Lung (tissue), 12 donors: ENCODE data around the gene SACM1L. TPM values are rescaled to one million over a fixed set of nuclear protein-coding genes. Genes with fewer than 3 reads are reported as not detected.

Experiments used
- ATAC-seq: fragments of 200-7000 bp; cut with Tn5 transposase; one replicate; pipeline ENCODE4 v1.9.1; 2020; ENCODE audit warnings: moderate number of reproducible peaks; ENCODE audit not compliant: insufficient read depth, low FRiP score
- DNase-seq, 3 donors: peaks; one replicate each; pipeline ENCODE4 v3.0.0-alpha.2; 2013 to 2017
- H3K27ac ChIP-seq, 2 donors: one replicate each; pipeline ENCODE4 v1.5.1; 2013; ENCODE audit warnings: mild to moderate bottlenecking in 2 of 2, moderate library complexity in 2 of 2, control low read depth in 1 of 2, inconsistent platforms in 1 of 2, low read depth in 1 of 2, low read length in 1 of 2
- H3K27me3 ChIP-seq, 3 donors: one replicate each; pipeline ENCODE4 v1.5.1; 2013; ENCODE audit warnings: low read length in 2 of 3; ENCODE audit not compliant: control insufficient read depth in 3 of 3, insufficient read depth in 3 of 3
- H3K36me3 ChIP-seq, 4 donors: one replicate each; pipeline ENCODE4 v1.5.1; 2013; ENCODE audit warnings: low read length in 4 of 4, mild to moderate bottlenecking in 1 of 4, moderate library complexity in 1 of 4; ENCODE audit not compliant: control insufficient read depth in 4 of 4, insufficient read depth in 4 of 4
- H3K4me1 ChIP-seq, 5 donors: one replicate each; pipeline ENCODE4 v1.5.1; 2013; ENCODE audit warnings: low read length in 5 of 5, mild to moderate bottlenecking in 2 of 5, moderate library complexity in 1 of 5; ENCODE audit not compliant: control insufficient read depth in 5 of 5, insufficient read depth in 5 of 5
- H3K4me3 ChIP-seq: one replicate; pipeline ENCODE4 v1.5.1; 2013; ENCODE audit warnings: mild to moderate bottlenecking, control low read depth, moderate library complexity
- H3K9ac ChIP-seq, 2 donors: one replicate each; pipeline ENCODE4 v1.5.1; 2013; ENCODE audit warnings: low read length in 2 of 2, control low read depth in 1 of 2; ENCODE audit not compliant: insufficient read depth in 1 of 2
- H3K9me3 ChIP-seq, 4 donors: one replicate each; pipeline ENCODE4 v1.5.1; 2013; ENCODE audit warnings: low read length in 3 of 4, mild to moderate bottlenecking in 1 of 4, moderate library complexity in 1 of 4; ENCODE audit not compliant: control insufficient read depth in 4 of 4, insufficient read depth in 3 of 4
- WGBS, 2 donors: extraction: QIAGEN DNeasy Blood & Tissue Kit; methylation state at CpG; one replicate each; pipeline ENCODE4 v1.1.7; 2013; 5-methylcytosine and 5-hydroxymethylcytosine counted together
- polyA plus RNA-seq, 2 donors: library from polyadenylated mRNA; stranded (reverse); fragments of 200-250 nt; gene quantifications; one replicate each; pipeline ENCODE4 v1.2.1, GENCODE V29; 2013
- total RNA-seq, 2 donors: library from RNA; depleted of rRNA in 1 of 2; stranded (reverse); fragments of >200 nt in 1 of 2; gene quantifications; one replicate each; pipeline ENCODE4 v1.2.1, GENCODE V29; 2014 to 2021
- TF ChIP-seq, protein P1 (sequence below): IDR thresholded peaks from 2 replicates; pipeline ENCODE4 v1.5.1; 2012; ENCODE audit warnings: mild to moderate bottlenecking; ENCODE audit errors: control extremely low read depth, extremely low read depth
- donor health status: control.
- donor health status: control.
- donor health status: Bipolar disorder and iron deficiency.
- donor health status: healthy.
- donor health status: DM: yes; HTN: yes; CAD: no.

SACM1L gene
- total and polyA plus RNA-seq, 4 donors: 23.3 to 117 (median 43.8) TPM

DNA sequence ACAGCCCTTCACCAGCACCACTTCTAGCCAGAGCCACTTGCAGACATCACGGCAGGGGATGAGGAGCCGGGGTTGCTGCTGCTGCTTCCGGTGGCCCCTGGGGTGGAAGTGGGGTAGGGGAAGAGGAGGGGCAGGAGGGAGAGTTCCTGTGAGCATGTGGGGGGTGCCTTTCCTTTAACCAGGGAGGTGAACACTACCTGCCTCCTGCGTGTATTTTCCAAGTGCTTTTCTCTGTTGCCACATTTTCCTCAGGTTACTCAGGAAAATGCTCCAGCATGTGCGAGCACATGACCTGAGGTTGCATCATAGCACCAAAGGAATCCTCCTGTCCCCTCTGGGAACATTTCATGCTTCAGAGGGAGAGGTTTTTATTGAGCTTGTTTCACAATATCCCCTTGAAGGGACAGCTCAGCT, 12.2 kb upstream of the SACM1L start:
- Histone ChIP-seq H3K9me3 (no peaks in the 10 kb centered on the region), H3K27ac (peak overlapping the region; percentile 79 to 90), H3K4me3 (no peak overlapping the region), H3K27me3 (no peaks in the 10 kb centered on the region), H3K9ac (no peak overlapping the region), H3K36me3 (peaks cover 6 to 63% (median 52%) of the 10 kb centered on the region in 4 donors), H3K4me1 (peaks cover 0 to 12% (median 0%) of the 10 kb centered on the region in 5 donors)
- WGBS, 2 donors: 7 to 19% methylated on average over 5 of the region's 5 CpGs
- peak; percentile 44 for ATAC-seq
- no peak for DNase-seq
- TF ChIP-seq, protein P1, sequence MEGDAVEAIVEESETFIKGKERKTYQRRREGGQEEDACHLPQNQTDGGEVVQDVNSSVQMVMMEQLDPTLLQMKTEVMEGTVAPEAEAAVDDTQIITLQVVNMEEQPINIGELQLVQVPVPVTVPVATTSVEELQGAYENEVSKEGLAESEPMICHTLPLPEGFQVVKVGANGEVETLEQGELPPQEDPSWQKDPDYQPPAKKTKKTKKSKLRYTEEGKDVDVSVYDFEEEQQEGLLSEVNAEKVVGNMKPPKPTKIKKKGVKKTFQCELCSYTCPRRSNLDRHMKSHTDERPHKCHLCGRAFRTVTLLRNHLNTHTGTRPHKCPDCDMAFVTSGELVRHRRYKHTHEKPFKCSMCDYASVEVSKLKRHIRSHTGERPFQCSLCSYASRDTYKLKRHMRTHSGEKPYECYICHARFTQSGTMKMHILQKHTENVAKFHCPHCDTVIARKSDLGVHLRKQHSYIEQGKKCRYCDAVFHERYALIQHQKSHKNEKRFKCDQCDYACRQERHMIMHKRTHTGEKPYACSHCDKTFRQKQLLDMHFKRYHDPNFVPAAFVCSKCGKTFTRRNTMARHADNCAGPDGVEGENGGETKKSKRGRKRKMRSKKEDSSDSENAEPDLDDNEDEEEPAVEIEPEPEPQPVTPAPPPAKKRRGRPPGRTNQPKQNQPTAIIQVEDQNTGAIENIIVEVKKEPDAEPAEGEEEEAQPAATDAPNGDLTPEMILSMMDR: no peak

DNA sequence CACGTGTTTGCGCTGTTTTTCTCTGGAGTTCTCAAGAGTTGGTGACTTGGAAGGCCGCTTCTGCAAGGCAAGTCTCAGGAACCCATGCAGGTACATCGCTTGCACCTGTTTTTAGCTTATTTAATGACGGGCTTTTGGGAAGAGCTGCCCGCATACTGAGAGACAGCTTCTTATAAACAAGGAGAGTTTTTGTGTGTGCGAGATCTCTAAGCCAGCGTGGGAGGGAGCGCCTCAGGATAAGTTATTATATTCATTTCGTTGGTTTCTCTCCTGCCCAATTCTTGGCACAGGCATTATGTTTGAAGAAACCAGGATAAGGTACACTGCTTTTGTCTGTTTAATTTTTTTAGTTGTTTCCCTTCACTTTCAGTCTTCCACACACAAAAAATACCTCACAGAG, 11.4 kb upstream of the SACM1L start:
- no peak for ATAC-seq
- no peak overlapping the region for H3K4me3 ChIP-seq
- TF ChIP-seq, protein P1: no peak
- WGBS, 2 donors: 87 to 90% methylated on average over 10 of the region's 10 CpGs
- no peak for DNase-seq
- peaks cover 6 to 63% (median 49%) of the 10 kb centered on the region in 4 donors for H3K36me3 ChIP-seq
- peaks cover 0 to 6% (median under 1%) of the 10 kb centered on the region in 4 donors for H3K9me3 ChIP-seq
- peak overlapping the region; percentile 28 to 43 for H3K27ac ChIP-seq
- no peaks in the 10 kb centered on the region for H3K27me3 ChIP-seq
- H3K9ac ChIP-seq: no peak overlapping the region
- peaks cover 0 to 12% (median 0%) of the 10 kb centered on the region in 5 donors for H3K4me1 ChIP-seq

DNA sequence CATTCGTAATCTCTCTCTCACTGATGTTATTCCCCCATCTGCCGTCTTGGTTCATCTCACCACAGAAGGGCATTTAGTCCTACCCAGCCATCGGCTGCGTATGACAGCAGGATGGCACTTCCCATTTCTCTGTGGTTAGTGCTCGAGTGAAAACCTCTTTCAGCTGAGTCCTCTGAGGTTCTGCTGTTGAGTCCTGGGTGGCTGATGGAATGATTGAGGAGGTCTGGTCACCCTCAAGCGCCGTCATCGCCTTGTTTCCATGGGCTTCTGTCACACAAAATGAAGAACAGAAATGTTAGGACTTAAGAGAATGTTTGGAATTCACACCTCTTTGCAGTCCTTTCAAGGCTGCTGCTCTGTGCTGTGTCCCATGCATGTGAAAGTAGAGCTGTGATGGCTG, 9.4 kb upstream of the SACM1L start:
- Histone ChIP-seq H3K9me3 (peaks cover 0 to 6% (median under 1%) of the 10 kb centered on the region in 4 donors), H3K27me3 (no peaks in the 10 kb centered on the region), H3K9ac (no peak overlapping the region), H3K4me1 (peaks cover 0 to 12% (median 7%) of the 10 kb centered on the region in 5 donors), H3K27ac (peak overlapping the region in 1 of 2 donors; percentile 23), H3K4me3 (no peak overlapping the region), H3K36me3 (peaks cover 3 to 51% (median 33%) of the 10 kb centered on the region in 4 donors)
- 50 to 70% methylated on average over 8 of the region's 8 CpGs for WGBS, 2 donors
- TF ChIP-seq, protein P1: no peak
- DNase-seq: no peak
- ATAC-seq: no peak

DNA sequence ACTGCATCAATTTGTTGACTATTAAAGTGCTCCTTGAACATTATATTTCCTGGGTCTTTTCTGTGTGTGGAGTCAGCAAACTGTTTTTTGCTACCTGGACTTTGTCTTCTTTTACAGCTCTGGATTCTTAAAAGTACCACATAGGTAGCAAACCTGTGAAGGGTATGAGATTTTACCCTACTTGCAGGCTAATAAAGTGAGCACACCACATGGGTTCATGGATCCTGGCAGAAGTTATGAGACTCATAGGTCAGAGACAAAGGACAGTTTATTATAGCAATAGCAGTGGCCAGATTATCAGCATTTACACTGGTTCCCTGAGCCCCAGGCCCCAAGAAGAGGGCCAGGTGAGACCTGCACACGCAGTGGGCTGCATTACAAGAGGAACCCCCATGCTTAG, 8.0 kb upstream of the SACM1L start:
- H3K27ac ChIP-seq: no peak overlapping the region
- TF ChIP-seq, protein P1: no peak
- no peaks in the 10 kb centered on the region for H3K27me3 ChIP-seq
- H3K36me3 ChIP-seq: peaks cover 0 to 51% (median 30%) of the 10 kb centered on the region in 4 donors
- H3K9ac ChIP-seq: no peak overlapping the region
- DNase-seq (no peak), ATAC-seq (no peak)
- H3K4me3 ChIP-seq: no peak overlapping the region
- 100% methylated on average over 1 of the region's 1 CpG for WGBS, 2 donors
- peaks cover 3 to 12% (median 10%) of the 10 kb centered on the region in 5 donors for H3K4me1 ChIP-seq
- peaks cover 0 to 6% (median under 1%) of the 10 kb centered on the region in 4 donors for H3K9me3 ChIP-seq
